ENCODE data around the gene GREB1L.

The GREB1L gene

DNA sequence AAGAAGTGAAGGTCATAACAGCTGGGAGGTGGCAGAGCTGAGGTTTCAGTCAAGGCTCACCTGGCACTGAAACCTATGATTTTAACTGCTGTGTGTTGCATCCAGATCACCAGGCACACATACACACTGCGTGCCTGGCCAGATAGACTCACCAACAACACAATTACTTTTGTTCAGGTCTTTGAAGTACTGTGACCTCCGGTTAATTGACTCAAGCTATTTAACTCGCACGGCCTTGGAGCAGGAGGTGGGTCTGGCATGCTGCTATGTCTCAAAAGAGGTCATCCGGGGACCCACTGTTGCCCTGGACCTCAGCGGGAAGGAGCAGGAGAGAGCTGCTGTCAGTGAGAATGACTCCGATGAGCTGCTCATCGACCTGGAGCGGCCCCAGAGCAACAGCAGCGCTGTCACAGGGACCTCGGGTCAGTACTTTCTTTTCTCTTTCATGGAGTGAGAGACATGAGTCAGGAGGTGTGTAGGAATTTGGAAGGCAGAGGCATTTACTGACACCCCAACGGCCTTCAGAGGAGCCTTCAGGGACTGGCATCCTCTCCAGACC lies 254.3 kb downstream of the GREB1L start:
- no peak for DNase-seq

DNA sequence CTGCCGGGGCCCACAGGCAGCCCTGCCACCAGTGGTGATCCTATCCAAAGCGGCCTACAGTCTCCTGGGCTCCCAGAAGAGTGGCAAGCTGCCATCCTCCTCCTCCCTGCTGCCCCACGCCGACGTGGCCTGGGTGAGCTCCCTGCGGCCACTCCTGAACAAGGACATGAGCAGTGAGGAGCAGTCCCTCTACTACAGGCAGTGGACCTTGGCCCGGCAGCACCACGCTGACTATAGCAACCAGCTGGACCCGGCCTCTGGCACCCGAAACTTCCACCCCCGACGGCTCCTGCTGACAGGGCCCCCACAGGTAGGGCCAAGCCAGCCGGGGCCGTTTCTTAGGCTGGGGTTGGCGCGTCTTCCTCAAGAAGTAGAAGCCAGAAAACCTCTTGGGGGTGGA lies 258.0 kb downstream of the GREB1L start:
- no peak for DNase-seq

DNA sequence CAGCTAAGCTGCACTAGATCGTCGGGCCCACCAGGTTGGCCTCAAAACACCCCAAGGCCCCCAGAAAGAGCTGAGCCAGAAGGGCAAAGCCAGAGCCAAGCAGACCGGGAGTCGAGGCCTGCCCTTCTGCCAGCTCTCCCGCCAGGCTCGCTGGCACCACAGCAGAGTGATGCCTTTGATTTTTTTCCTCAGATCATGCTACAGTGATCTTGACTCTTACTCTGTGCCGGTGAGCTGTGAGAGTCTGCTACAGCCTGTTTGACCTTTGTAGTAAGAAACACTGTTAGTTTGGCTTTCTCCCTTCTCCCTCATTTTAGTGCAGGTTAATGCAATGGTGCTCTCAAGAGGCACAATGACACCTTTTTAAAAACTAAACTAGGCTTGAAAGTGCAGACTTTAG lies 260.6 kb downstream of the GREB1L start:
- no peak for DNase-seq

DNA sequence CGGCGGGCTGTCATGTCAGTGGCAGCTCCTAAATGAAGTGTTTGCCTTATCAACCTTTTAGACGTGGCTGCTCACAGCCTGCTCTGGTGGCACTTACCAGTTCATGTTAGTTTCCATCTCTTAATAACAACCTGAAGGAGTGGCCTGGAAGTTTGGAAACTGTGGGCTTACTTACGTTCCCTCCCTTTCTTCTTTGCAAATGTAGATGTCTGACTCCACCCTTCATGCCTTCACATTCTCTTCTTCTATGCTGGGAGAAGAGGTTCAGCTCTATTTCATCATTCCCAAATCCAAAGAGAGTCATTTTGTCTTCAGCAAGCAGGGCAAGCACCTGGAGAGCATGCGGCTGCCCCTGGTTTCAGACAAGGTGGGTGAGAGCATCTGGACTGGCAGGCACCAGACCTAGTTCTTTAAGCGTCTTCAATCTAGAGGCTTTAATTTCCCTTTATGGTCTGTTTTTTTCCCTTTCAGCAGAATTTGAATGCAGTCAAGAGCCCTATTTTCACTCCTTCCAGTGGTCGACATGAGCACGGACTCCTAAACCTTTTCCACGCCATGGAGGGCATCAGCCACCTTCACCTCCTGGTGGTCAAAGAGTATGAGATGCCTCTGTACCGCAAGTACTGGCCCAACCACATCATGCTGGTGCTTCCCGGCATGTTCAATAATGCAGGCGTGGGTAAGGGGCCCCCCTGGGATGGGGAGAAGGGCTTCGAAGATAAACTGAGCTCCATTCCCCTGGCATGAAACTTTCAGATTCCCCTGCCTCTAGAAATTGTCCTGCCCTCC lies 266.1 kb downstream of the GREB1L start:
- no peak for DNase-seq

DNA sequence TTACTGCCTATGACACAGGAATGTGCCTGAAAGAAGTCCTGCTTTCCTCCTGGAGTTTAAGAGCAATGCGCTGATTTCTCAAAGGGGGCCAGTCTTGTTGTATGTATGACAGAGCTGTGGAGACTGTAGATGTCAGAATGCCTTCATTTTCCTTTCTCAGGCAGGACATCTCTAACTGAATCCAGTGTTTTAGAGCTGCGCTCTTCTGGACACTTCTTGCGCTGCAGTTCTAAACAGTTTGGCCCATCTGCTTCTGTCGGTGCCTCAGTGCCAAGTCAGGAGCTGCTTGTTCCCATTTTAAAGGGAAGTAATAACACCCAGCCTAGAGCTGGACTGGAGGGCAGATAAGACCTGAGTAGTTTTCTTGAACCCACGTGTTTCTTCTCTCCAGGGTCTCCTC lies 267.0 kb downstream of the GREB1L start:
- DNase-seq: no peak

DNA sequence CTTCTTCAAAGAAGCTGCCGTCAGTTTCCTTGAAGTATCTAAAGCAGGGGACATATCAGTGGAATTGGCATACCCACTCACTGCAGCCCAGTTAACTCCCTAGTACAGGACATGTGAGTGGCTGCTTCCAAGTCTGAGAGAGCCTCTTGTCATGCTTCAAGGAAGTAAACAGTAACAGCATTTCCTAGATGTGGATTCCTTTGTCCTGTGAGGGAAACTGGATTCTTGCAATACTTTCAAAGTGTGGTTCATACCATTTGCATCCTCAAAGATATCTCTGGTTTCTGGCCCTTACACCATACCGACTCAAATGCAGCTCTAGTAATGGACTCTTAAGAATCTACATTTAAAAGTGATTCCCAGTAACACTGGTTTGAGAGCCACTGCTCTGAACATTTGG lies 271.3 kb downstream of the GREB1L start:
- no peak for DNase-seq

DNA sequence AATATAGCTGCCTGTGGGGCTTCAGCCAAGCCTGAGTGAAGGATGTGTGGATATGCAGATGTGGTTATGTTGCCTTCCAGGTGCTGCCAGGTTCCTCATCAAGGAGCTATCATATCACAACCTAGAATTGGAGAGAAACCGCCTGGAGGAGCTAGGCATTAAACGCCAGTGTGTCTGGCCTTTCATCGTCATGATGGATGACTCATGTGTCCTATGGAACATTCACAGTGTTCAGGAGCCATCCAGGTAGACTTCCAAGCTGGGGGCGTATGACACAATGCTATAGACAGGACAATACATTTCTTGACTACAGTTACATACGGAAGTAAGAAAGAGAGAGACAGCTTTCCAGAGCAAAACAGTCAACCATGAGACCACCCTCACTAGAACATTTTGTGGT lies 271.7 kb downstream of the GREB1L start:
- no peak for DNase-seq

DNA sequence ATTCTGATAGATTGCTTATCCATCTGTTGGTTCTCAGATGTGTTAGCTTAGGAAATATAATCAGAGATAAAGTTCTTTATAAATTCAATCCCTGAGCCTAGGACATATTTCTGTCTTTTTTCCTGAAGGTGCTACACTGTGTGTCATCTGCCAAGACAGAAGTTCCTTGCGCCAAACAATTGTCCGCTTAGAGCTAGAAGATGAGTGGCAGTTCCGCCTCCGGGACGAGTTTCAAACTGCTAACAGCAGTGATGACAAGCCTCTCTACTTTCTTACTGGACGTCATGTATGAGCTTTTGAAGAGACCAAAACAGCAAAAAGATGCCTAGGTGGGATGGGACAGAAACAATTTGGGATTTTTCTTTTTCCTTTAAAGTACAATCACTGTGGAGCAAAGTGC lies 280.5 kb downstream of the GREB1L start:
- DNase-seq: no peak

DNA sequence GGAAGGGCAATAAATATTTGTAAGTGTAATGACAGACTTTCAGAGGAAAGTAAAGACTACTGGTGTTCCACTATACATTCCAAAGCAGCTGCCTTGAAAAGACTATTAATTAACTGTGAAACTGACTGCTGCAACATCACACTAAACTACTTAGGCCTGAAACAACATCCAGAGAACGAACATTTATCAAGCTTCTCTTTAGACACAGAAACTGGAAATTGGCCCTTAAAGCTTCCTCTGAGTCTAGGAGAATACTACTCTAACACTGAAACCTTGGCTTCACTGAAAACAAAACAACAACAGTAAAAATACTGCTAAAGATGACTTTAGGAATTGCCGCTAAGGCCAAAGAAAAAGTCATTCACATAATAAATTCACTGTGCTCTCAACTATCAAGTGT lies 283.9 kb downstream of the GREB1L start:
- DNase-seq: no peak

DNA sequence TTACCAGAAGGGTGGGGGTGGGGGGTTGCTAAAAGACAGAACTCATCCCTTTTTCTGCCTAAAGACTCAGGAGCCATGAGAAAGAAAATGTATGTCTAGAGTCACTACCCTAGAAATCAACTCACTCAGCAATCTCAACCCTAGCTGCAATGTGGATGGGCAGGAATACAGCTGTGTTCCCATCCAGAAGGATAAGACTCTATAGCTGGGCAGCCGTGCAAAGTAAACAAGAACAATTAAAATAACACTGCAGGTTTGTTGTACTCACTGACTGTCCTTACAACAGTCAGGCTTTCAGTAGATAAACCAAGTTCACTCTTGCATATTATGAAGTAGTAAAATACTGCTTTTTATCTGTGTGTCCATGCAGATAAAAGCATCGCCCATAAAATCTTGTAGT lies 284.4 kb downstream of the GREB1L start:
- no peak for DNase-seq

DNA sequence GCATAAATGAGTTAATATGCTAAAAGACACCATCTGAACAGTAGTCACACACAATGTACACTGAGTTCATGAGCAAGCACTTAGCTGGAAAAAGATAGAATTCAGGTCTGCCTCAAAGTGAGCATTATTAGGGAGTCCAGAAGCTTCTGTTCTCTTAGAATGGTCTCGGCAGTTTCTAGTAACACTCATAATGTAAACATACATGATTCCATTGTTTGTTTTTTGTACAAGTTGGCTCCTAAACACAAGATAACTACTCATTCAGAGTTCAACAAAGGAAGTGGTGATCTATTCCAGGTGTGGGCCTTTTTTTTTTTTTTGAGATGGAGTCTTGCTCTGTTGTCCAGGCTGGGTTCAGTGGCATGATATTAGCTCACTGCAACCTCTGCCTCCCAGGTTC lies 292.3 kb downstream of the GREB1L start:
- no peak for DNase-seq

DNA sequence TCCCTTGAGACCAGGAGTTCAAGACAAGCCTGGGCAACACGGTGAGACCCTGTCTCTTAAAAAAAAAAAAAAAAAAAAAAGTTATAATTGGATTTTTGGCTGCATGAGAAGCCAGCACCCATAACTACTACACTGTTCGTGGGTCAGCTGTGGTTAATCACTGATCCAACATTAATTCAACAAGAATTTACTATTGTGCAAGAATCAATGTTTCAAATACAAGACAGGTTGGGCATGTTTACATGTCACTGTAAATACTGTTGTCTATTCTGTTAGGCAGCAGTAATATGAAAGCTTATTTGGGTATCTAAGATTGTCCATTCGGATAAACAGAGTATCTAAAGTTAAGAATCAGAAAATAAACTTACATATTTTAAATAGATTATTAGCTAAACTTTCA lies 296.2 kb downstream of the GREB1L start:
- DNase-seq: no peak

DNA sequence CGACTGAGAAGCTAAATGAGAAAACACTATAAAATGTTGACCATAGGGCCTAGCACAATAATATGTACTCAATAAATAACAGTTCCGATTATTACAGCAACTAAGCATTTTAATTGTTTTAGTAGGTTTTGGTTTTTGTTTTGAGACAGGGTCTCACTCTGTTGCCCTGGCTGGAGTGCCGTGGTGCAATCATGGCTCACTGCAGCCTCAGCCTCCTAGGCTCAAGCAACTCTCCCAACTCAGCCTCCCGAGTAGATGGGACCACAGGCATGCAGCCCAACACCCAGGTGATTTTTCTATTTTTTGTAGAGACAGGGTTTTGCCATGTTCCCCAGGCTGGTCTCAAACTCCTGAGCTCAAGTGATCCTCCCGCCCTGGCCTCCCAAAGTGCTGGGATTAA lies 304.4 kb downstream of the GREB1L start:
- no peak for DNase-seq

DNA sequence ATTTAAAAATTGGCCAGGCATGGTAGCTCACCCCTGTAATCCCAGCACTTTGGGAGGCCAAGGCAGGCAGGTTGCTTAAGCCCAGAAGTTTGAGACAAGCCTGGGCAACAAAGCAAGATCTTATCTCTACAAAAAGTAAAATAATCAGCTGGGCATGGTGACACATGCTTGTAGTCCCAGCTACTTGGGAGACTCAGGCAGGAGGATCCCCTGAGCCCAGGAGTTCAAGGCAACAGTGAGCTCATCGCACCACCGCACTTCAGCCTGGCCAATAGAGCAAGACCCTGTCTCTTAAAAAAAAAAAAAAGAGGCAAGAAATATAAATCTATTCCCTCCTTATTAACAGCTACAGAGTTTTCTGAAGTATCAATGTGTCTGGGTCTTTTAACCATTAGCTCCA lies 306.6 kb downstream of the GREB1L start:
- DNase-seq: no peak

DNA sequence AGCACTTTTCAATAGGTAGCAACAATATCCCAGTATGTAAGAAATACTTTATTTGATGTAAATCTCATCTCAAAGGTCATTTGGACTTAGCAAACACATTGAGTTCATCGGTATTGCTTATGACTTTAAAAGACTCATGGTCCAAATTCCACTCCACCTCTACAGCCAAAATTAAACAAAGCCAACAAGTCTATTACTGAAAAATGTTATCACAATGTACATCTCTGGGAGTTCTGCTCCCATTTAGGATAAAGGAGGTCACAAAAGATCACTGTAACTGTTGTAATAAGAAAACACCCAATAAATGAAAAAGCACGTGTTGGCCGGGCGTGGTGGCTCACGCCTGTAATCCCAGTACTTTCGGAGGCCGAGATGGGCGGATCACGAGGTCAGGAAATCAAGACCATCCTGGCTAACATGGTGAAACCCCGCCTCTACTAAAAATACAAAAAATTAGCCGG lies 308.5 kb downstream of the GREB1L start:
- DNase-seq: no peak

DNA sequence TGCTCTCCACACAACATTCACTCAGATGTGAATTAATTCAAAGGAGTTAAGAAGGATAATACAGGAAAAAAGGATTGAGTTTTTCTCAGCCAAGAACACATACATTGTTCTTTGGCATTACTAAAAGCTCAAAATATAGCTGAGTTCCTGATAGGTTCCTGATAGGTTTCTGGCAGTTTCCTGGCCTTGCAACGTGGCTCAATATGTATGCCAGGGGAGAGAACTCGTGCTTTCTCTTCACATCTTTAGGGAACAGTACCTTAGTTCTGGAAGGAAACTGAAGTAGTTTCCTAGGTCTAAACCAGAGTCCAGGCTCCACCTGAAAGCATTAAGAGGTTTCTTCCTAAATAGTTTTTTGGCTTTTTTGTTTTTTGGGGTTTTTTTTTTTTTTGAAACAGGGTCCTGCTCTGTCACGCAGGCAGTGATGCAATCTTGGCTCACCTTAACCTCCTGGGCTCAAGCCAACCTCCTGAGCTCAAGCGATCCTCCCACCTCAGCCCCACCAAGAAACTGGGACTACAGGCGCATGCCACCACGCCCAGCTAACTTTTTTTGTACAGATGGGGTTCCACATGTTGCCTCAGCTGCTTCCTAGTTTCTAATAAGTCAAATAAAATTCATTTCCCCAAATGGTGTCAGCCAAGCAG lies 315.7 kb downstream of the GREB1L start:
- DNase-seq: no peak

DNA sequence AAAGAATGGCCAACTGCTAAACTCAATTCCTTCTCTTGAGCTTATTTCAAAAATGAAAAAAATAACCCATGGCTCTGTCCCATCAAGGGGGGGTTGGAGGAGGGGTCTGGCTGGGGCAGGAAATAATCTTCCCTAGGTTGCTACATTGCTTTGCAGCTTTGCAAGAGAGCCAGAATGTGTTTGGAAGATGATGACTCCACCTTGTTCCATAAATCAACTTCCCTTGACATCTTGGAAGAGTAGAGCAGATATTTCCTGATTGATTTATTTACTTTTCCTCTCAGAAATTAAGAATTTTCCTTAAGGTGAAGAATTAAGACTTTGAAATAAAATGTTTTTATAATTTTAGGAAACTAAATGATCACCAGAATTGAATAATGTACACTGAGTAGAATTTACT lies 317.2 kb downstream of the GREB1L start:
- no peak for DNase-seq

DNA sequence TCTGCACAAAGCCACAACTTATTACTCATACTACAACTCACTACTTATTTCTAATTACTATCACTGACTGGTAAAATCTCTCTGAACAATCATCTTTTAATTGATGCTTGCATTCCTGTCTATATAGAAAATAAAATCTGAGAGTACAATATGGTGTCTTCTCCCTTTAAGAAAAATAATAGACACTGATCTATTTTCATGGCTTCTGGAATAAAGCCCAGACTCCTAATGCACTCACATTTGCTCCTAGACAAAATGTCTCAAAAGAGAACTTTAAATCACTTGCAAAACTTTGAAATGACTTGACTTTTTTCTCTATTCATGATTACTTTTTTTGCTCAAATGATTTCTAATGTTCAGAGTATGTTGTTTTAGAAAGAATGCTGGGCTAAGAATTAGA lies 329.7 kb downstream of the GREB1L start:
- no peak for DNase-seq
